B cell (primary cell): ENCODE measurements around the gene BABAM2.

Experiments
- EZH2 ChIP-seq: IDR thresholded peaks from 2 replicates; pipeline ENCODE4 v1.6.1; 2012; ENCODE audit warnings: borderline replicate concordance, low read depth, mild to moderate bottlenecking, moderate library complexity, low read length; ENCODE audit not compliant: insufficient read depth, poor library complexity, severe bottlenecking
- TF ChIP-seq, protein P1 (sequence below): fragments of 200-600 bp; IDR thresholded peaks from one replicate; pipeline ENCODE4 v1.8.0; 2022; ENCODE audit warnings: antibody characterized with exemption, mild to moderate bottlenecking

DNA sequence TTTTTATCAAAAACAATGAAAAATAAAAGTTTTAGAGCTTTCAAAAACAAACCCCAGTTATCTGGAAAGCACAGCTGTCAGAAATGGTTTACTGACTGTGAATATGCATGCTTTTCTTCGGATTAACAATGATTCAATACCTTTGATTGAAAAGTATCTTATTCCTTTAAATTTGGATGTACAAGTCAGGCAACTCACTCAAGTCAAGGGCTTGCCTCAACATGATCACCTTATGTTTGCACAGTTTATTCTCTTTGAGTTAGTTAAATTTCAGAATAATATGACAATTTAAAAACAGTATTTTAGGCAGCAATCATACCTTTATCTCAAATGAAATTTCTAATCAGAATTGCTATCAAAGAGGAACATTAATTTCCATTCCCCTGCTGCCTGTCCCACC is 393.3 kb downstream of the BABAM2 start:
- no peak for TF ChIP-seq EZH2
- TF ChIP-seq, protein P1, sequence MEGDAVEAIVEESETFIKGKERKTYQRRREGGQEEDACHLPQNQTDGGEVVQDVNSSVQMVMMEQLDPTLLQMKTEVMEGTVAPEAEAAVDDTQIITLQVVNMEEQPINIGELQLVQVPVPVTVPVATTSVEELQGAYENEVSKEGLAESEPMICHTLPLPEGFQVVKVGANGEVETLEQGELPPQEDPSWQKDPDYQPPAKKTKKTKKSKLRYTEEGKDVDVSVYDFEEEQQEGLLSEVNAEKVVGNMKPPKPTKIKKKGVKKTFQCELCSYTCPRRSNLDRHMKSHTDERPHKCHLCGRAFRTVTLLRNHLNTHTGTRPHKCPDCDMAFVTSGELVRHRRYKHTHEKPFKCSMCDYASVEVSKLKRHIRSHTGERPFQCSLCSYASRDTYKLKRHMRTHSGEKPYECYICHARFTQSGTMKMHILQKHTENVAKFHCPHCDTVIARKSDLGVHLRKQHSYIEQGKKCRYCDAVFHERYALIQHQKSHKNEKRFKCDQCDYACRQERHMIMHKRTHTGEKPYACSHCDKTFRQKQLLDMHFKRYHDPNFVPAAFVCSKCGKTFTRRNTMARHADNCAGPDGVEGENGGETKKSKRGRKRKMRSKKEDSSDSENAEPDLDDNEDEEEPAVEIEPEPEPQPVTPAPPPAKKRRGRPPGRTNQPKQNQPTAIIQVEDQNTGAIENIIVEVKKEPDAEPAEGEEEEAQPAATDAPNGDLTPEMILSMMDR: no peak
